Testis (tissue), 2 donors: Measurements from ENCODE around the gene HDAC6.

Experiments used
- POLR2A ChIP-seq: fragments of 450-650 bp; IDR thresholded peaks from one replicate; pipeline ENCODE4 v1.6.1; 2017; ENCODE audit warnings: antibody characterized with exemption, mild to moderate bottlenecking, moderate library complexity
- TF ChIP-seq, protein P1 (sequence below), 3 experiments: fragments of 450-650 bp in 2 of 3; fragments of 200-600 bp in 1 of 3; sonication (generic) in 1 of 3; IDR thresholded peaks; one replicate each; pipeline ENCODE4 v1.5.1; 2016 to 2019; ENCODE audit warnings: antibody characterized with exemption in 3 of 3, mild to moderate bottlenecking in 2 of 3, moderate library complexity in 1 of 3

DNA sequence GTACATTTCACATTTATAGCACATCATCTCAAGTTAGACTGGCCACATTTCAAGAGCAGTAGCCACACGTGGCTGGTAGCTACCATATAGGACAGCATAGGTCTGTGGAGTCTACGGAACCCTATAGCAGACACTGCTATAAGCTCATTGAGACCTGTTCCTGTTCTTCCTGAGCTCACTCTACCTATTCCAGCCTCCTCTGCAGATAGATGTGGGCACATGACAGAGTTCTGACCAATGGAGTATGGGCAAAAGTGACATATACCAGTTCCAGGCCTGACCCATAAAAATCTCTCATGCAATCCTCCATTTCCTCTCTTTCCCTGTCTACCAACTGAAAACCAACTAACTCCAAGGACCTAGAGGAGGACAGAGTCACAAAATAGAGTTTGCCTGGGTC lies 3.5 kb upstream of the HDAC6 start:
- TF ChIP-seq, protein P1, sequence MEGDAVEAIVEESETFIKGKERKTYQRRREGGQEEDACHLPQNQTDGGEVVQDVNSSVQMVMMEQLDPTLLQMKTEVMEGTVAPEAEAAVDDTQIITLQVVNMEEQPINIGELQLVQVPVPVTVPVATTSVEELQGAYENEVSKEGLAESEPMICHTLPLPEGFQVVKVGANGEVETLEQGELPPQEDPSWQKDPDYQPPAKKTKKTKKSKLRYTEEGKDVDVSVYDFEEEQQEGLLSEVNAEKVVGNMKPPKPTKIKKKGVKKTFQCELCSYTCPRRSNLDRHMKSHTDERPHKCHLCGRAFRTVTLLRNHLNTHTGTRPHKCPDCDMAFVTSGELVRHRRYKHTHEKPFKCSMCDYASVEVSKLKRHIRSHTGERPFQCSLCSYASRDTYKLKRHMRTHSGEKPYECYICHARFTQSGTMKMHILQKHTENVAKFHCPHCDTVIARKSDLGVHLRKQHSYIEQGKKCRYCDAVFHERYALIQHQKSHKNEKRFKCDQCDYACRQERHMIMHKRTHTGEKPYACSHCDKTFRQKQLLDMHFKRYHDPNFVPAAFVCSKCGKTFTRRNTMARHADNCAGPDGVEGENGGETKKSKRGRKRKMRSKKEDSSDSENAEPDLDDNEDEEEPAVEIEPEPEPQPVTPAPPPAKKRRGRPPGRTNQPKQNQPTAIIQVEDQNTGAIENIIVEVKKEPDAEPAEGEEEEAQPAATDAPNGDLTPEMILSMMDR (IDR thresholded peaks at IDR 0.05) = no peak
- no peak for TF ChIP-seq POLR2A
